Skeletal muscle tissue (tissue), 4 donors: ENCODE results near the gene IBTK. TPM values are rescaled to one million over a fixed set of nuclear protein-coding genes. Genes with fewer than 3 reads are reported as not detected.
"Not testable (repeated sequence)": the region's sequence is repeated elsewhere in the genome, so short reads cannot be mapped to it uniquely, and the experiment has no call there.

Experiments used
- H3K27ac ChIP-seq: one replicate; pipeline ENCODE4 v1.7.0; 2013; ENCODE audit warnings: mild to moderate bottlenecking, low read depth, low read length, inconsistent platforms
- H3K27me3 ChIP-seq, 3 donors: one replicate each; pipeline ENCODE4 v1.7.0; 2013; ENCODE audit warnings: low read length in 3 of 3; ENCODE audit not compliant: control insufficient read depth in 3 of 3, insufficient read depth in 3 of 3
- H3K36me3 ChIP-seq, 3 donors: one replicate each; pipeline ENCODE4 v1.7.0; 2013; ENCODE audit warnings: low read length in 3 of 3; ENCODE audit not compliant: control insufficient read depth in 3 of 3, insufficient read depth in 3 of 3
- H3K4me1 ChIP-seq, 3 donors: one replicate each; pipeline ENCODE4 v1.7.0; 2013; ENCODE audit warnings: low read length in 3 of 3, mild to moderate bottlenecking in 3 of 3; ENCODE audit not compliant: control insufficient read depth in 3 of 3, insufficient read depth in 3 of 3
- H3K4me3 ChIP-seq, 3 donors: one replicate each; pipeline ENCODE4 v1.7.0; 2013; ENCODE audit warnings: low read length in 3 of 3
- H3K9ac ChIP-seq, 3 donors: one replicate each; pipeline ENCODE4 v1.7.0; 2013; ENCODE audit warnings: low read length in 3 of 3, mild to moderate bottlenecking in 3 of 3, moderate library complexity in 2 of 3, low read depth in 1 of 3
- H3K9me3 ChIP-seq, 3 donors: one replicate each; pipeline ENCODE4 v1.7.0; 2013; ENCODE audit warnings: low read length in 3 of 3; ENCODE audit not compliant: control insufficient read depth in 3 of 3
- total RNA-seq: library from RNA; depleted of rRNA; stranded (reverse); fragments of >200 nt; gene quantifications from one replicate; pipeline ENCODE4 v1.2.3, GENCODE V29; 2014
- donor health status: Osteomylitis.

Gene IBTK
- 50.1 TPM for total RNA-seq

GRCh38 chr6:82247505-82248272, at the start of gene IBTK:
Gene IBTK, minus strand, starts transcription at chr6:82247744. Its CDS starts 7,258 bp downstream, at chr6:82240486.
- Histone ChIP-seq H3K27me3 (no peaks in the 10 kb centered on the region), H3K9ac (peak within 1 kb of the TSS; percentile 85 to 99 (median 94)), H3K4me3 (peak within 1 kb of the TSS; percentile 80 to 97 (median 94)), H3K4me1 (peaks cover 8 to 14% (median 14%) of the 10 kb centered on the region in 3 donors), H3K27ac (peak within 1 kb of the TSS; percentile 89), H3K36me3 (peaks cover 0 to 3% (median 3%) of the 10 kb centered on the region in 3 donors), H3K9me3 (no peaks in the 10 kb centered on the region)

- Histone ChIP-seq H3K27me3 (no peaks in the 10 kb centered on the region), H3K4me1 (no peaks in the 10 kb centered on the region), H3K9me3 (no peaks in the 10 kb centered on the region), H3K27ac (no peak overlapping the region), H3K9ac (no peak overlapping the region), H3K4me3 (no peak overlapping the region), H3K36me3 (no peaks in the 10 kb centered on the region)
These were observed 36.3 kb upstream of the IBTK start for GRCh38 chr6:82283771-82284410.

GRCh38 chr6:82281550-82281949, 34.0 kb upstream of the IBTK start:
- H3K4me1 ChIP-seq, H3K9ac ChIP-seq, H3K27me3 ChIP-seq, H3K27ac ChIP-seq, H3K4me3 ChIP-seq, H3K36me3 ChIP-seq, H3K9me3 ChIP-seq: not testable (repeated sequence)

GRCh38 chr6:82277686-82278085, 30.1 kb upstream of the IBTK start:
- no peak overlapping the region for H3K9ac ChIP-seq
- H3K9me3 ChIP-seq, result no peaks in the 10 kb centered on the region
- H3K36me3 ChIP-seq, result no peaks in the 10 kb centered on the region
- H3K27ac ChIP-seq, result no peak overlapping the region
- H3K27me3 ChIP-seq, result no peaks in the 10 kb centered on the region
- H3K4me1 ChIP-seq, result no peaks in the 10 kb centered on the region
- H3K4me3 ChIP-seq, result no peak overlapping the region

GRCh38 chr6:82275686-82276085, 28.1 kb upstream of the IBTK start:
- H3K27me3 ChIP-seq, result no peaks in the 10 kb centered on the region
- H3K9me3 ChIP-seq, result no peaks in the 10 kb centered on the region
- H3K27ac ChIP-seq, result no peak overlapping the region
- no peaks in the 10 kb centered on the region for H3K4me1 ChIP-seq
- no peaks in the 10 kb centered on the region for H3K36me3 ChIP-seq
- H3K4me3 ChIP-seq, result no peak overlapping the region
- no peak overlapping the region for H3K9ac ChIP-seq

GRCh38 chr6:82273295-82273694, 25.8 kb upstream of the IBTK start:
- Histone ChIP-seq H3K4me3 (no peak overlapping the region), H3K9ac (no peak overlapping the region), H3K9me3 (no peaks in the 10 kb centered on the region), H3K4me1 (no peaks in the 10 kb centered on the region), H3K27me3 (no peaks in the 10 kb centered on the region), H3K36me3 (no peaks in the 10 kb centered on the region), H3K27ac (no peak overlapping the region)

- Histone ChIP-seq H3K4me3 (no peak overlapping the region), H3K9me3 (no peaks in the 10 kb centered on the region), H3K9ac (no peak overlapping the region), H3K27me3 (no peaks in the 10 kb centered on the region), H3K36me3 (no peaks in the 10 kb centered on the region), H3K27ac (no peak overlapping the region), H3K4me1 (no peaks in the 10 kb centered on the region)
These were observed 23.5 kb upstream of the IBTK start for GRCh38 chr6:82270881-82271635.

GRCh38 chr6:82268301-82268846, 20.8 kb upstream of the IBTK start:
- H3K9me3 ChIP-seq, result no peaks in the 10 kb centered on the region
- H3K27ac ChIP-seq, result no peak overlapping the region
- no peak overlapping the region for H3K4me3 ChIP-seq
- H3K36me3 ChIP-seq, result no peaks in the 10 kb centered on the region
- no peaks in the 10 kb centered on the region for H3K27me3 ChIP-seq
- H3K4me1 ChIP-seq, result no peaks in the 10 kb centered on the region
- H3K9ac ChIP-seq, result no peak overlapping the region

- Histone ChIP-seq H3K9me3 (no peaks in the 10 kb centered on the region), H3K36me3 (no peaks in the 10 kb centered on the region), H3K9ac (no peak overlapping the region), H3K27ac (no peak overlapping the region), H3K4me1 (peaks cover 0 to 3% (median 0%) of the 10 kb centered on the region in 3 donors), H3K4me3 (no peak overlapping the region), H3K27me3 (no peaks in the 10 kb centered on the region)
These were observed 17.3 kb upstream of the IBTK start for GRCh38 chr6:82264824-82265223.
